ENCODE data around the gene USP37.

- TF ChIP-seq CTCF (conservative IDR thresholded peaks at IDR 0.05; ENCODE audit: low read length) (no peak), EZH2phosphoT487 (IDR thresholded peaks at IDR 0.05; ENCODE audit: borderline replicate concordance) (no peak)
Measured at GRCh38 chr2:218452079-218452478, 116.1 kb downstream of the USP37 start.

Data from Loucy (cell line).